Activated T-helper 1 cell treated with anti-CD3 and anti-CD28 coated beads, Interleukin-2, amount 50 U/mL, for 16 hours (primary cell): ENCODE data around the gene LAMC2.

Source experiments
- DNase-seq, 2 donors: peaks; one replicate each; pipeline ENCODE4 v3.0.0-alpha.2; 2020; ENCODE audit warnings: low read depth in 1 of 2, low spot score in 1 of 2

The LAMC2 gene

GRCh38 chr1:183210681-183211080, 24.6 kb downstream of the LAMC2 start:
- no peak for DNase-seq

GRCh38 chr1:183212870-183213269, 26.8 kb downstream of the LAMC2 start:
- no peak for DNase-seq

GRCh38 chr1:183214021-183214970, 28.2 kb downstream of the LAMC2 start:
- no peak for DNase-seq

DNA sequence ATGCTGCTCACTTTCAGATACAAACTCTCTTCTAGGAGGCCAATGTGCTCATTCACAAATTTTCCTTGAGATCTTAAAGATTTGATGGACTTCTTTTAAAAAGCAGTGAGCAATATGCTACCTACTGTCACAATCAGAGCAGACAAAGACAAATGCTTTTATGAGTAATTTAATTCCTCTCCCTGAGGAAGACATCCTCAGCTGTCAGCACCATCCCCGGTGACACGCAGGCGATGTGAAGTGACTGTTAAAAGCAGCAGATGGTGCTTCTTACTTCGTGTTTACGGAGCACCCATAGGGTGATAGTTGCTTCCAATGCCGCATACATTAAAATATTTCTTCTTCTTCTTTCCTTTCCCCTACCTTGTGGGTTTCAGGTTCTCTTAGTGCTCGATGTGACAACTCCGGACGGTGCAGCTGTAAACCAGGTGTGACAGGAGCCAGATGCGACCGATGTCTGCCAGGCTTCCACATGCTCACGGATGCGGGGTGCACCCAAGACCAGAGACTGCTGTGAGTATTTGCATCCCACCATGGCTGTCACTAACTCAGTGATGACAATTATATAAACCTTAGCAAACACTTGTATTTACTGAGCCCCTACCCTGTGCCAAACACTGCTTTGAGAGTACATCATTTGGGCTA, 29.1 kb downstream of the LAMC2 start:
- DNase-seq = no peak

GRCh38 chr1:183215936-183216335, 29.9 kb downstream of the LAMC2 start:
- no peak for DNase-seq

DNA sequence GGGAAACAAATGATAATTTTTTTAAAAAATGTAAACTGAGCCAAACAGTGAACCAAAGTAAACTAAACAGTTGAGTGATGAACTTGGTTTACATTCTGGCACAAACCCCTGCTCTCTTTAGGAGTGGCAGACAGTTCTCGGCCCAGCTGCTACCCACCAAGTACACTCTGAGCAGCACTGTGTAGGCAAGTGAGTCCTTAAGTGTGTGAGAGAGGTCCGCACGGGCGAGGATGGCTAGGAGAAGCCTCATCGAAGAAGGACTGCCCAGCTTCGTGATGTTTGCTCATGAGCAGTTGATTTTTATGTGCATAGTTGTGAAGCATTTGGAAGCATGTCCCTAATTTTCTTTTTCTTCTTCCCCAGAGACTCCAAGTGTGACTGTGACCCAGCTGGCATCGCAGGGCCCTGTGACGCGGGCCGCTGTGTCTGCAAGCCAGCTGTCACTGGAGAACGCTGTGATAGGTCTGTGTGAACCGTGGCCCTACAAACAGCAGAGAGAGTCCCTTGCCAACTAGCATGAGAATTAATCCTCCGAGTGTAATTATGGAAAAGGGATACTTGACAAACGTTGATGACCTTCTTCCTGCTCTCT, 32.1 kb downstream of the LAMC2 start:
- no peak for DNase-seq

- DNase-seq = peak; percentile 3 to 7
These were observed 33.0 kb downstream of the LAMC2 start for GRCh38 chr1:183218971-183219615.

DNA sequence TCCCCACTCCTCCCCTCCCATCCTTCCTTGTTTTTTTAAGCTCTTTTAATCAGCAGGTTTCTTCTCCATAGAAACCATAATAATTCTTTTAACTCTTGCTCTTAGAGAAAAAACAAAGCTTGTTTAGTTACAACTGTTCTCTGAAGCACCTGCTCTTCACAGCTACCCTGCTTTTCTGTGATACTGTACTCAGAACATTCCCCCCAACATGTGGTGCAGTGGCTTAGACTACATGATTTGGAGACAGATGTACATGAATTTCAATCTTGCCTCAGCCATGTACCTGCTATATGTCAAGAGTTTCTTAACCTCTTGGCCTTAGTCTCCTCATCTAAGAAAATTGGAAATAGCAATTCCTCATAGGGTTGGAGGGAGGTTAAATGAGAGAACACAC, 33.5 kb downstream of the LAMC2 start:
- no peak for DNase-seq

DNA sequence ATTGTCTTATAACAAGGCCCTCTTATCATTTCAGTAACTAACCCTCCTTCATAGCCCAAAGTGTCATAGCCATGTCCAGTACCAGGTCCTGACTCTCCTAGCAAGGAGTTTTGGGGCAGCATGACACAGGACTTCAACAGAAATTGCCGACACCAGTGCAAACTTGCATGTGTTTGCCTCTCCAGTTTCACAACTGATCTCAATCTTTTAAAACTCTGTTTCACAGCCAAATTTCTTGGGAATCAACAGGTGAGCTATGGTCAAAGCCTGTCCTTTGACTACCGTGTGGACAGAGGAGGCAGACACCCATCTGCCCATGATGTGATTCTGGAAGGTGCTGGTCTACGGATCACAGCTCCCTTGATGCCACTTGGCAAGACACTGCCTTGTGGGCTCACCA, 36.8 kb downstream of the LAMC2 start:
- DNase-seq = no peak

DNA sequence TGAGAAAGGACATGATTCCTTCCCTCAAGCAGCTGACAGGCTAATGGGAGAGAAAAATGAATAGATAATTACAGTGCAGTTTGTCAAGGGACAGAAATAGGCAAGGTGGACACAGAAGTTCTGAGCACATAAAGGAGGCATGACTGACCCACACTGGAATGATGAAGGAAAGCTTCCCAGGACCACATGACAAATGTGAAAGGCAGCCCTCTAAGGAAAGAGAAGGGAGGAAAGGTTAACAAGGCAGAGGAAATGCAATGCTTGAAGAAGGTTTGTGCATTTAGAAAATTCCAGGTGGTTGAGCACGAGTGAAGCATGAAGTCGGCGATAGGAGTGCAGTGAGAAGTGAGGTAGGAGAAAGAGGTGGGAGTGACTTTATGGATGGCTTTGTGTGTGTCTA, 37.4 kb downstream of the LAMC2 start:
- no peak for DNase-seq

DNA sequence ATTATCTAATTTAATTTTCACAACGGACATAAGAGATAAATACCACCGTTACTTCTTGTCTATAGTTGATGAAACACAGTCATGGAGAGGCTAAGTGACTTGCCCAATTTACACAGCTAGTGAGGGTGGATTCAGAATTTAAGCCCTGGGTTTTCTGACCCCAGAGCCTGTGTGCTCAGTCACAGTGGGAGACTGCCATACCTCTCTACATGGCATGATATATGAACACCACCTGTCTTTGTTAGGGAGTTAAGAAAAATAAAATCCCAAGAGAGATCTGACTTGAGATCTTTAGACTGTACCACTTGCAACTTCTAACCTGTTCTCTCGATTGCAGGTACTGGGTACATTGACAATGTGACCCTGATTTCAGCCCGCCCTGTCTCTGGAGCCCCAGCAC, 40.3 kb downstream of the LAMC2 start:
- DNase-seq = no peak

DNA sequence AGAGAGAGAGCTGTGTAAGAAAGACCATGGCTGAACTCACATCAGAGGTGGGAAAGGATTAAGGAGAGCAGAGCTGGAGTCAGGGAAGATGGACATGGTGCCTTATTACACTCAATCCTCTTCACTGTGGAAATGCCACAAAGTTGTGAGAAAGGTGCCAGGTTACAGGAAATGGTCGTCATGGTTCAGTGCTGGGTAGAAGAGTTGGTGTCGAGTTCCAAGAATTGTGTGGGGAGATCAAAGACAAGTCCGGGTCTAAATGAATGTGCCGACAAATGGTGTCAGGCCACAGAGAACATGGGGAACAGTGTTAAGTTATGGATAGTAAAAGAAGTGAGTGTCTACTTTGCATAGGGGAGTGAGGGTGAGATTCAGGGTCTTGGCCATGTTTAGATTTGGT, 40.9 kb downstream of the LAMC2 start:
- DNase-seq = no peak

DNA sequence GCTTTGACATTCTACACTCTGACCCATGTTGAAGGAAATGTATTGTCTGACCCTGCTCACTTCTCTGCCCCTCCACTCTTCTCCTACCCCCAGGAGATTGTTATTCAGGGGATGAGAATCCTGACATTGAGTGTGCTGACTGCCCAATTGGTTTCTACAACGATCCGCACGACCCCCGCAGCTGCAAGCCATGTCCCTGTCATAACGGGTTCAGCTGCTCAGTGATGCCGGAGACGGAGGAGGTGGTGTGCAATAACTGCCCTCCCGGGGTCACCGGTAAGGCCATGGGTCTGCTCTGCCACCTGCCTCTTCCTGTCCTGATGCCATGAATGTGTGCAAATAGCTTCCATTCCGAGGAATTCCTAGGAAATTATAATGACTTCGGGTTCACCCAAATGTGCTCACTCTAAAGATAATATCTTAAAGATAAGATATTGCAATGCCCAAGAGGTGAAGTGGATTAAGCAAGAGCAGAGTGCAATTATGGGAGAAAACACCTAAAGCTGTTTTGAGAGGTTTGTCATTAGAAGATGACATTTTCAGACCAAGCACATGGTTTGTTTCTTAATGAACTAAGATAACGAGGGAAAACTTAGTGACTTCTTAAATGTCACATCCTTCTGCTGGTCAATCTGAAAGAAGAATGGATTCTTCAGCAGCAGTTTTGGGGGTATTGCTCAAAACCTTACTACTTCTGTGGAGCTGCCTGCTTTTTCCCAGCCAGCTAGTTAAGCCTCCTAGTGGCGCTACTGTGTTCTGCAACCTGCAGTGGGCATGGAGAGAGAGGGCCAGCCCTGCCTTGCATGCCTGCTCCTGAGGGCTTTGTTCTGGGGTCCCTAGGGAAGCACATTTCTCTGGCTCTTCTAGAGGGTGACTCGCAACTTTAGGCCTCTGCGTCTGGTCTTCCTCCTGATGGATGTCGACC, 41.6 kb downstream of the LAMC2 start:
- DNase-seq = no peak

GRCh38 chr1:183228347-183229220, 42.5 kb downstream of the LAMC2 start:
- no peak for DNase-seq

DNA sequence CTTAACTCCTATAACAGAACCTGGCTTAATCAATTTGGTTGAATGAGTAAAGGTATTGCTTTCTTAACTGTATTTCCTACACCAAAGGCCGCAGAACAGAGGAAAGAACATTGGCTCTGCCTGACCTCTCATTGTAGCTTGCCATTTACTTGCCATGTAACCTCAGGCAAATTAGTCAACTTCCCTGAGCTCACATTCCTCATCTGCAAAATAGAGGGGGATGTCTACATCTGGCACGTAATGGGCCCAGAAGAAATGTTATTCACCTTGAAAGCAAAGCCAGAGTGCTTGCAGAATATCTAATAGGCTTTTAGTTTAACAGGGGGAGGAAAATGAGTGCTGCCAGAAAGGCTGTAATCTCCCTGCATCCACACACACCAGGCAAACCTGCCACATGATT, 44.3 kb downstream of the LAMC2 start:
- DNase-seq = no peak

- no peak for DNase-seq
These were observed 45.5 kb downstream of the LAMC2 start for GRCh38 chr1:183231545-183231944.

- no peak for DNase-seq
These were observed 47.0 kb downstream of the LAMC2 start for GRCh38 chr1:183233113-183233512.

- DNase-seq = no peak
These were observed 48.8 kb downstream of the LAMC2 start for GRCh38 chr1:183234660-183235476.

- DNase-seq = no peak
These were observed 49.4 kb downstream of the LAMC2 start for GRCh38 chr1:183235503-183235902.
